HCT116 (cell line): Measurements from ENCODE around the gene CELF4. TPM values are rescaled to one million over a fixed set of nuclear protein-coding genes. Genes with fewer than 3 reads are reported as not detected.
A peak's percentile ranks its signal among the peaks of the same experiment; 100 is the strongest.

ENCODE experiments used
- ATAC-seq: fragments of 200-7000 bp; cut with Tn5 transposase; 2 replicates; pipeline ENCODE4 v1.9.1; 2020; ENCODE audit warnings: mild to moderate bottlenecking, moderate library complexity
- BruUV-seq: library from RNA; stranded (reverse); fragments of 400-500 nt; replicated peaks from 2 replicates; lab custom pipeline; 2021; lab: Mats Ljungman, UMichigan
- CTCF ChIA-PET: fragments of 300-600 bp; sonication (Branson Sonifier 250); formaldehyde crosslinking; loops from one replicate; lab custom pipeline; 2021; ENCODE audit warnings: antibody characterized with exemption; lab: Charles Lee
- POLR2A ChIA-PET: fragments of 300-600, 350-600 bp; sonication (Branson Sonifier 250); formaldehyde crosslinking; loops from one replicate; lab custom pipeline; 2021; ENCODE audit warnings: antibody characterized with exemption; lab: Charles Lee
- RAD21 ChIA-PET, 2 experiments: fragments of 300-600 bp; sonication (Branson Sonifier 250); formaldehyde crosslinking; loops; one replicate each; lab custom pipeline; 2023; ENCODE audit warnings: low total read pairs in 2 of 2; ENCODE audit not compliant: uncharacterized antibody in 2 of 2, unreplicated experiment in 2 of 2, low non-redundant PET in 1 of 2; lab: Charles Lee
- DNase-seq: peaks from one replicate; pipeline ENCODE4 v3.0.0-alpha.2; 2010; ENCODE audit warnings: low read depth, low spot score
- H2AFZ ChIP-seq: fragments of 200-600 bp; shearing (Covaris generic), sonication (generic); 2 replicates; pipeline ENCODE4 v1.6.1; 2017; ENCODE audit warnings: low read depth, mixed run types, mixed read lengths, antibody characterized with exemption, low read length; ENCODE audit not compliant: poor library complexity, severe bottlenecking
- H3K27ac ChIP-seq: 2 replicates; pipeline ENCODE4 v1.5.1; 2012; ENCODE audit warnings: low read depth, low read length
- H3K27me3 ChIP-seq: fragments of 200-600 bp; sonication (generic); 2 replicates; pipeline ENCODE4 v1.6.1; 2016; ENCODE audit warnings: mixed run types, low read length, mixed read lengths; ENCODE audit not compliant: insufficient read depth
- H3K36me3 ChIP-seq, 2 experiments: fragments of 200-500 bp in 1 of 2; fragments of 200-600 bp in 1 of 2; sonication (Bioruptor generic) in 1 of 2; sonication (generic) in 1 of 2; 2 replicates each; pipeline versions ENCODE4 v1.5.1 to v1.6.1; 2014 to 2016; ENCODE audit warnings: low read length in 2 of 2, inconsistent platforms in 1 of 2, mixed read lengths in 1 of 2, mixed run types in 1 of 2; ENCODE audit not compliant: insufficient read depth in 2 of 2, control insufficient read depth in 1 of 2
- H3K4me1 ChIP-seq, 2 experiments: fragments of 200-600 bp in 1 of 2; sonication (generic) in 1 of 2; 2 replicates each; pipeline versions ENCODE4 v1.5.1 to v1.6.1; 2012 to 2017; ENCODE audit warnings: low read length in 2 of 2, inconsistent platforms in 1 of 2, mild to moderate bottlenecking in 1 of 2, mixed read lengths in 1 of 2, mixed run types in 1 of 2, moderate library complexity in 1 of 2; ENCODE audit not compliant: insufficient read depth in 2 of 2, control insufficient read depth in 1 of 2
- H3K4me2 ChIP-seq: fragments of 200-600 bp; sonication (generic); 2 replicates; pipeline ENCODE4 v1.6.1; 2017; ENCODE audit warnings: mixed run types, low read length, mixed read lengths
- H3K4me3 ChIP-seq, 2 experiments: fragments of 200-600 bp in 1 of 2; sonication (generic) in 1 of 2; replicated peaks in 1 of 2; 2 replicates each; pipeline ENCODE4 v1.5.1; 2011 to 2016; ENCODE audit warnings: low read length in 2 of 2, control low read depth in 1 of 2, low read depth in 1 of 2, mild to moderate bottlenecking in 1 of 2, mixed read lengths in 1 of 2, mixed run types in 1 of 2
- H3K79me2 ChIP-seq: fragments of 200-600 bp; sonication (generic); 2 replicates; pipeline ENCODE4 v1.6.1; 2017; ENCODE audit warnings: mild to moderate bottlenecking, mixed run types, low read length, moderate library complexity, mixed read lengths; ENCODE audit not compliant: insufficient read depth
- H3K9ac ChIP-seq: fragments of 200-600 bp; sonication (generic); 2 replicates; pipeline ENCODE4 v1.6.1; 2016; ENCODE audit warnings: low read length, mixed read lengths
- H3K9me2 ChIP-seq: fragments of 200-600 bp; sonication (generic), shearing (Covaris generic); 2 replicates; pipeline ENCODE4 v1.6.1; 2017; ENCODE audit warnings: mixed run types, mild to moderate bottlenecking, moderate library complexity; ENCODE audit not compliant: insufficient read depth
- H3K9me3 ChIP-seq, 2 experiments: fragments of 200-500 bp in 1 of 2; fragments of 200-600 bp in 1 of 2; sonication (Bioruptor generic) in 1 of 2; sonication (generic) in 1 of 2; 2 replicates each; pipeline ENCODE4 v1.6.1; 2014 to 2017; ENCODE audit warnings: low read length in 2 of 2, mixed read lengths in 2 of 2, inconsistent platforms in 1 of 2, low read depth in 1 of 2, mild to moderate bottlenecking in 1 of 2, mixed run types in 1 of 2, moderate library complexity in 1 of 2; ENCODE audit not compliant: control insufficient read depth in 1 of 2, insufficient read depth in 1 of 2
- H4K20me1 ChIP-seq: fragments of 200-600 bp; sonication (generic), shearing (Covaris generic); 2 replicates; pipeline ENCODE4 v1.6.1; 2017; ENCODE audit warnings: mixed run types, mild to moderate bottlenecking, moderate library complexity; ENCODE audit not compliant: insufficient read depth
- ELF1 ChIP-seq: IDR thresholded peaks from 2 replicates; pipeline ENCODE4 v1.6.1; 2012; ENCODE audit warnings: low read depth, borderline replicate concordance
- POLR2A ChIP-seq: IDR thresholded peaks from 2 replicates; pipeline ENCODE4 v1.7.0; 2011; ENCODE audit warnings: borderline replicate concordance; ENCODE audit not compliant: insufficient read depth, insufficient read length; ENCODE audit errors: extremely low read depth
- RAD21 ChIP-seq: IDR thresholded peaks from 2 replicates; pipeline ENCODE4 v1.6.1; 2012; ENCODE audit warnings: low read depth, mild to moderate bottlenecking
- SP1 ChIP-seq: IDR thresholded peaks from 2 replicates; pipeline ENCODE4 v1.6.1; 2012; ENCODE audit warnings: low read depth
- TCF7L2 ChIP-seq: IDR thresholded peaks from 2 replicates; pipeline ENCODE4 v1.7.0; 2011; ENCODE audit warnings: borderline replicate concordance, inconsistent platforms; ENCODE audit not compliant: insufficient read depth, insufficient read length; ENCODE audit errors: extremely low read depth
- YY1 ChIP-seq: IDR thresholded peaks from 2 replicates; pipeline ENCODE4 v1.6.1; 2011; ENCODE audit warnings: low read length, low read depth, moderate library complexity, mild to moderate bottlenecking; ENCODE audit not compliant: insufficient replicate concordance; ENCODE audit errors: extremely low read depth
- ZNF274 ChIP-seq: fragments of 200-500 bp; sonication (Bioruptor generic); IDR thresholded peaks from 2 replicates; pipeline ENCODE4 v1.6.1; 2014; ENCODE audit warnings: mild to moderate bottlenecking, low read depth, low read length, inconsistent platforms
- intact Hi-C: fragments of 100-400 bp; cut with micrococcal nuclease; formaldehyde crosslinking; loops from 2 replicates; pipeline ENCODE4 v1.10.0; 2022
- total RNA-seq: library from RNA; stranded (reverse); gene quantifications from one replicate; pipeline ENCODE4 v1.2.1, GENCODE V29; 2021; ENCODE audit not compliant: unreplicated experiment
- TF ChIP-seq, protein P1 (sequence below): IDR thresholded peaks from 2 replicates; pipeline ENCODE4 v1.6.1; 2012
- TF ChIP-seq, protein P2 (sequence below): IDR thresholded peaks from 2 replicates; pipeline ENCODE4 v1.6.1; 2012
- TF ChIP-seq, protein P3 (sequence below): IDR thresholded peaks from 2 replicates; pipeline ENCODE4 v1.6.1; 2012; ENCODE audit warnings: low read depth
- TF ChIP-seq, protein P4 (sequence below), 3 experiments: fragments of 200-600 bp in 1 of 3; sonication (generic) in 1 of 3; IDR thresholded peaks in 2 of 3; conservative IDR thresholded peaks in 1 of 3; 2 replicates each; pipeline ENCODE4 v1.5.1; 2012 to 2017; ENCODE audit warnings: low read depth in 2 of 3, low read length in 2 of 3, antibody characterized with exemption in 1 of 3, borderline replicate concordance in 1 of 3, control low read depth in 1 of 3, mild to moderate bottlenecking in 1 of 3, mixed read lengths in 1 of 3, mixed run types in 1 of 3, moderate library complexity in 1 of 3; ENCODE audit not compliant: insufficient read depth in 1 of 3

The CELF4 gene
- total RNA-seq, 1 experiment from 2014 or later: not detected

DNA sequence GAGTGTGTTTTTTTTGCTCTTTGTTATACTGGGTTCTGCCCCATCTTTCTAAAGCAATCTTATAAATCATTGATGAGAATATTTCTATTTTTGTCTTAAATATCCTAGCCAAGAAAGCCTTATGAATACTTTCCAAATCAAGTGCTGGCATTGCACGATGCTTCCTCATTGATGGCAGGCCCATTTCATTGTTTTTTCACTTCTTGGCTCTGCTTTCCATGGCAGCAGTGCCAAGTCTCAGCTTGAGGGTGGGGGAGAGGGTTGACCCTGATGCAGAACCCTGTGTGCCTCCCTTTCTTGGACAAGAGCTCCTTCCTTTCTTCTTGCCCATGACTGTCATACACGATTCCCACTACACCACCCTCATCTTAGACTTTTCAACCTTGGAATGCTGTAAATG lies 16.7 kb upstream of the CELF4 start (continued):
- TF ChIP-seq ELF1: no peak
- TF ChIP-seq, protein P1, sequence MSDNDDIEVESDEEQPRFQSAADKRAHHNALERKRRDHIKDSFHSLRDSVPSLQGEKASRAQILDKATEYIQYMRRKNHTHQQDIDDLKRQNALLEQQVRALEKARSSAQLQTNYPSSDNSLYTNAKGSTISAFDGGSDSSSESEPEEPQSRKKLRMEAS: no peak
- TF ChIP-seq, protein P2, sequence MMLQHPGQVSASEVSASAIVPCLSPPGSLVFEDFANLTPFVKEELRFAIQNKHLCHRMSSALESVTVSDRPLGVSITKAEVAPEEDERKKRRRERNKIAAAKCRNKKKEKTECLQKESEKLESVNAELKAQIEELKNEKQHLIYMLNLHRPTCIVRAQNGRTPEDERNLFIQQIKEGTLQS: no peak
- TF ChIP-seq POLR2A: no peak
- TF ChIP-seq, protein P3, sequence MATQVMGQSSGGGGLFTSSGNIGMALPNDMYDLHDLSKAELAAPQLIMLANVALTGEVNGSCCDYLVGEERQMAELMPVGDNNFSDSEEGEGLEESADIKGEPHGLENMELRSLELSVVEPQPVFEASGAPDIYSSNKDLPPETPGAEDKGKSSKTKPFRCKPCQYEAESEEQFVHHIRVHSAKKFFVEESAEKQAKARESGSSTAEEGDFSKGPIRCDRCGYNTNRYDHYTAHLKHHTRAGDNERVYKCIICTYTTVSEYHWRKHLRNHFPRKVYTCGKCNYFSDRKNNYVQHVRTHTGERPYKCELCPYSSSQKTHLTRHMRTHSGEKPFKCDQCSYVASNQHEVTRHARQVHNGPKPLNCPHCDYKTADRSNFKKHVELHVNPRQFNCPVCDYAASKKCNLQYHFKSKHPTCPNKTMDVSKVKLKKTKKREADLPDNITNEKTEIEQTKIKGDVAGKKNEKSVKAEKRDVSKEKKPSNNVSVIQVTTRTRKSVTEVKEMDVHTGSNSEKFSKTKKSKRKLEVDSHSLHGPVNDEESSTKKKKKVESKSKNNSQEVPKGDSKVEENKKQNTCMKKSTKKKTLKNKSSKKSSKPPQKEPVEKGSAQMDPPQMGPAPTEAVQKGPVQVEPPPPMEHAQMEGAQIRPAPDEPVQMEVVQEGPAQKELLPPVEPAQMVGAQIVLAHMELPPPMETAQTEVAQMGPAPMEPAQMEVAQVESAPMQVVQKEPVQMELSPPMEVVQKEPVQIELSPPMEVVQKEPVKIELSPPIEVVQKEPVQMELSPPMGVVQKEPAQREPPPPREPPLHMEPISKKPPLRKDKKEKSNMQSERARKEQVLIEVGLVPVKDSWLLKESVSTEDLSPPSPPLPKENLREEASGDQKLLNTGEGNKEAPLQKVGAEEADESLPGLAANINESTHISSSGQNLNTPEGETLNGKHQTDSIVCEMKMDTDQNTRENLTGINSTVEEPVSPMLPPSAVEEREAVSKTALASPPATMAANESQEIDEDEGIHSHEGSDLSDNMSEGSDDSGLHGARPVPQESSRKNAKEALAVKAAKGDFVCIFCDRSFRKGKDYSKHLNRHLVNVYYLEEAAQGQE: no peak
- TF ChIP-seq SP1: no peak
- TF ChIP-seq, all 23 proteins: peak for 0

DNA sequence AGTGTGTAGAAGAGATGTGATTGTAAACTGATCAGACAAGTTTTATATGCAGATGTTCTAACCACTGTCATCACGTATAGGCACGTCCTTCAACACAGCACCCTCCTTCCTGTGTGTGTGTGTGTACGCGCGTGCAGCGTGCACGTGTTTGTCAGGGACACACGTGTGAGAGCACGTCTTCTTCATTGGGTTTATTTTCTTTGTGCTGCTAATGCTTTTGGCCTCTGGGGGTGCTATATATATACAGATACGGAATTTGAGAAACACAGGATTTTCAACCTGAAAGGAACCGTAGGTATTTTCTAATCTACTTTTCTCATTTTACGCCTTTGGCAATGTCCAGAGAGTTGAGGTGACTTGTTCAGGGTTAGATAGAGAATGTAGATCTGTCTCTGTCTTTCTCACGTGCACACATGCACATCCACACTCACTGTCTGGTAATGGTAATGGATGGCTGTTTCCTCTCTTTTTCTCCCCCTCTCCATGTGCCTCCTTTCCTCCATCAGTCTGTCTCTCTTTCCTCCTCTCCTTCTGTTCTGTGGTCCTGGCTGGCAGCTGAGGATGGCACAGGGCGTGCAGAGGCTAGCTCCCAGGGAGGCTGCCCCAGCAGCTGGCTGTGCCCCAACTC lies 13.4 kb upstream of the CELF4 start:
- DNase-seq: peak; percentile 51
- intact Hi-C loops: no loop called here
- no peak overlapping the region for H3K4me3 ChIP-seq
- no peaks in the 10 kb centered on the region for H3K36me3 ChIP-seq
- no peak overlapping the region for H3K9ac ChIP-seq
- no TSS peak for BruUV-seq
- RAD21 ChIA-PET: no interaction called here
- H2AFZ ChIP-seq: peak overlapping the region; percentile 92
- no peaks in the 10 kb centered on the region for H4K20me1 ChIP-seq
- ATAC-seq: peak; percentile 80
- no peaks in the 10 kb centered on the region for H3K79me2 ChIP-seq
- CTCF ChIA-PET: no interaction called here
- peak overlapping the region; percentile 16; the same call in 1 of the 2 replicates for H3K4me2 ChIP-seq
- H3K9me3 ChIP-seq: no peaks in the 10 kb centered on the region
- POLR2A ChIA-PET: no interaction called here
- H3K9me2 ChIP-seq: no peaks in the 10 kb centered on the region
- peaks cover 32% of the 10 kb centered on the region; the same call in 1 of the 2 replicates for H3K27me3 ChIP-seq
- TF ChIP-seq, protein P1: peak; percentile 93
- TF ChIP-seq, protein P4, sequence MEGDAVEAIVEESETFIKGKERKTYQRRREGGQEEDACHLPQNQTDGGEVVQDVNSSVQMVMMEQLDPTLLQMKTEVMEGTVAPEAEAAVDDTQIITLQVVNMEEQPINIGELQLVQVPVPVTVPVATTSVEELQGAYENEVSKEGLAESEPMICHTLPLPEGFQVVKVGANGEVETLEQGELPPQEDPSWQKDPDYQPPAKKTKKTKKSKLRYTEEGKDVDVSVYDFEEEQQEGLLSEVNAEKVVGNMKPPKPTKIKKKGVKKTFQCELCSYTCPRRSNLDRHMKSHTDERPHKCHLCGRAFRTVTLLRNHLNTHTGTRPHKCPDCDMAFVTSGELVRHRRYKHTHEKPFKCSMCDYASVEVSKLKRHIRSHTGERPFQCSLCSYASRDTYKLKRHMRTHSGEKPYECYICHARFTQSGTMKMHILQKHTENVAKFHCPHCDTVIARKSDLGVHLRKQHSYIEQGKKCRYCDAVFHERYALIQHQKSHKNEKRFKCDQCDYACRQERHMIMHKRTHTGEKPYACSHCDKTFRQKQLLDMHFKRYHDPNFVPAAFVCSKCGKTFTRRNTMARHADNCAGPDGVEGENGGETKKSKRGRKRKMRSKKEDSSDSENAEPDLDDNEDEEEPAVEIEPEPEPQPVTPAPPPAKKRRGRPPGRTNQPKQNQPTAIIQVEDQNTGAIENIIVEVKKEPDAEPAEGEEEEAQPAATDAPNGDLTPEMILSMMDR (IDR thresholded peaks at IDR 0.05 in 2 of 3, conservative IDR thresholded peaks at IDR 0.05 in 1 of 3; ENCODE audit: borderline replicate concordance in 1 of 3, insufficient read depth in 1 of 3, low read depth in 2 of 3, low read length in 2 of 3): peak in 2 of 3 experiments; percentile 52 to 63; a peak in 3 of 6 replicates
- TF ChIP-seq TCF7L2 (no peak), YY1 (no peak), ZNF274 (no peak), RAD21 (peak; percentile 17; the same call in 1 of the 2 replicates)
- no peak overlapping the region for H3K27ac ChIP-seq
- H3K4me1 ChIP-seq: peaks cover 12 to 28% of the 10 kb centered on the region in 2 experiments
